SH-SY5Y (cell line): ENCODE measurements around the gene CNNM2.

Experiments
- GATA2 ChIP-seq: IDR thresholded peaks from 2 replicates; pipeline ENCODE4 v1.6.1; 2011; ENCODE audit warnings: mild to moderate bottlenecking, low read depth, low read length
- GATA3 ChIP-seq: IDR thresholded peaks from 2 replicates; pipeline ENCODE4 v1.6.1; 2011; ENCODE audit warnings: low read depth, mild to moderate bottlenecking, low read length, moderate library complexity

DNA sequence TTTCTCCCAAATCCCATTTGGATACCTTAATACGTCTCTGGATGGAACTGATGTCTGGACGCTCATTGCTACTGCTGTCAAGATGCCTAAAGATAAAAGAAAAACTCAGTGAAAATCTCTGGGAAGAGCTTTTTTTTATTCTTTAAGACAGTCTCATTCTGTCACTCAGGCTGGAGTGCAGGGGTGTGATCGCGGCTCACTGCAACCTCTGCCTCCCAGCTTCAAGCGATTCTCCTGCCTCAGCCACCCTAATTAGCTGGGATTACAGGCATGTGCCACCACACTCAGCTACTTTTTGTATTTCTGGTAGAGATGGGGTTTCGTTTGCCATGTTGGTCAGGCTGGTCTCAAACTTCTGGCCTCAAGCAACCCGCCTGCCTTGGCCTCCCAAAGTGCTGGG is 172.8 kb downstream of the CNNM2 start:
- TF ChIP-seq GATA3 (no peak), GATA2 (no peak)
